ENCODE results near the gene STIP1. TPM values are rescaled to one million over a fixed set of nuclear protein-coding genes. Genes with fewer than 3 reads are reported as not detected.

STIP1 gene
- total RNA-seq, 1 experiment from 2014 or later, result 557 TPM

DNA sequence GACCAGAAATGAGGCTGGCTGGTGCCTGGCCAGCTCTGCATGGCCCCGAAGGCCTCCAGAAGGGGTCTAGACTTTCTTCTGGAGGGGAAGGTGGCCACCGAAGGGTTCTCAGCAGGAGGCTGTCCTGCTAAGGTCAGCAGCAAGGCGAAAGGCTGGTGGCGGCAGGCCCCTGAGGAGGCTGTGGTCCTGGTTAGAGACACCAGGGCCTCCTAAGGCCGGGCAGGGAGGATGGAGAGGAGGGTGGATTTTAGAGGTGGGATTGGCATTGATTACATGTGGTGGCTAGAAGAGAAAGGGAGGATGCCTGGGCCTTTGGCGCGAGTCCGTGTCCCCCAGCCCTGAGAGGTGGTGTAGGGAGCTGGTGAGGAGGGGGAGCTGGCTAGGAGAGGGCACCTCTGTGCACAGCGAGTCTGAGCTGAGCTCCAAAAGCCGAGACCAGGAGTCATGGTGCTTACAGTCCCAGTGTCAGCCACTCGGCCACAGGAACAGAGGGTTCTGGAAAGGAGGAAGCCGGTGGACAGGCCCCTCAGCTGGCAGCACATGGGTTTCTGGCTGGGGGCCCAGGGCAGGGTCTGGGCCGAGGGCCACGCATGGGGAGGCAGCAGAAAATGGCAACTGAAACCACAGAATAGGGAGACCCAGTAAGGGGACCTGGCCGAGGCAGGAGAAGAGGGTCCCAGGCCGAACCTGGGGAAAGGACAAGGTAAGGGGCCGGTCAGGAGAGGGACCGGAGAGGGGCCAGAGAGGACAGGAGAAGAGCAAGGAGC lies 23.0 kb downstream of the STIP1 start:
- no peaks in the 10 kb centered on the region for H3K9me3 ChIP-seq (ENCODE audit: low read length)
- ChIA-PET CTCF (no interaction called here), POLR2A (ENCODE audit: unreplicated experiment) (no interaction called here)
- no peak overlapping the region for H3K27ac ChIP-seq (ENCODE audit: low read length)
- H3K9me2 ChIP-seq (replicated peaks; ENCODE audit: low read length), result no peaks in the 10 kb centered on the region
- intact Hi-C loops (cut with micrococcal nuclease), result no loop called here
- H3K9ac ChIP-seq (ENCODE audit: low read length), result no peak overlapping the region
- H3K4me1 ChIP-seq (ENCODE audit: insufficient read depth, low read length), result 0 out of 2 replicates have a peak, but pooled peaks cover 3% of the 10 kb centered on the region
- H3K27me3 ChIP-seq (ENCODE audit: low read length), result no peaks in the 10 kb centered on the region
- TF ChIP-seq, protein P1, sequence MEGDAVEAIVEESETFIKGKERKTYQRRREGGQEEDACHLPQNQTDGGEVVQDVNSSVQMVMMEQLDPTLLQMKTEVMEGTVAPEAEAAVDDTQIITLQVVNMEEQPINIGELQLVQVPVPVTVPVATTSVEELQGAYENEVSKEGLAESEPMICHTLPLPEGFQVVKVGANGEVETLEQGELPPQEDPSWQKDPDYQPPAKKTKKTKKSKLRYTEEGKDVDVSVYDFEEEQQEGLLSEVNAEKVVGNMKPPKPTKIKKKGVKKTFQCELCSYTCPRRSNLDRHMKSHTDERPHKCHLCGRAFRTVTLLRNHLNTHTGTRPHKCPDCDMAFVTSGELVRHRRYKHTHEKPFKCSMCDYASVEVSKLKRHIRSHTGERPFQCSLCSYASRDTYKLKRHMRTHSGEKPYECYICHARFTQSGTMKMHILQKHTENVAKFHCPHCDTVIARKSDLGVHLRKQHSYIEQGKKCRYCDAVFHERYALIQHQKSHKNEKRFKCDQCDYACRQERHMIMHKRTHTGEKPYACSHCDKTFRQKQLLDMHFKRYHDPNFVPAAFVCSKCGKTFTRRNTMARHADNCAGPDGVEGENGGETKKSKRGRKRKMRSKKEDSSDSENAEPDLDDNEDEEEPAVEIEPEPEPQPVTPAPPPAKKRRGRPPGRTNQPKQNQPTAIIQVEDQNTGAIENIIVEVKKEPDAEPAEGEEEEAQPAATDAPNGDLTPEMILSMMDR (conservative IDR thresholded peaks at IDR 0.05; ENCODE audit: low read depth, low read length), result no peak
- TF ChIP-seq EZH2phosphoT487 (IDR thresholded peaks at IDR 0.05; ENCODE audit: borderline replicate concordance, low read length) (no peak), EZH2 (IDR thresholded peaks at IDR 0.05; ENCODE audit: low read length, unreplicated experiment) (no peak)
- peaks cover 28% of the 10 kb centered on the region for H3K36me3 ChIP-seq (ENCODE audit: low read depth, low read length)
- H3K4me3 ChIP-seq (ENCODE audit: low read length), result no peak overlapping the region
- no TSS peak for BruUV-seq (replicated peaks)
- H2AFZ ChIP-seq (ENCODE audit: low read length), result no peak overlapping the region
- ATAC-seq, result no peak
- no peaks in the 10 kb centered on the region for H3F3A ChIP-seq (ENCODE audit: low read length, unreplicated experiment)
- H4K20me1 ChIP-seq (ENCODE audit: low read length), result peaks cover 4% of the 10 kb centered on the region; the same call in 1 of the 2 replicates
- H3K4me2 ChIP-seq (ENCODE audit: low read length), result no peak overlapping the region
- no peaks in the 10 kb centered on the region for H3K79me2 ChIP-seq (ENCODE audit: low read length)
- no peak for DNase-seq

DNA sequence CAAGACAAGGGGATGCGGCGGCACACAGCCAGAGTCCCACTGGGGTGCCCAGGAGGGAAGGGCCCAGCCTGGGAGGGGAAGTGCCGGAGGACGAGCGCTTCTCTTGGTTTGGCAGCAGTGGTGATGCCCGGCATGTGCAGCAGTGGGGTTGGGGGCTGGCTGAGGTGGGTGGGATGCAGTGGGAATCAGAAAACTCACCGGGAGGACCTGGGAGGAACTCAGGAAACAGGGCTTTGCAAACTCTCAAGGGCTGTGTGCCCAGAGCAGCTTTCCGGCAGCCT lies 23.5 kb downstream of the STIP1 start:
- H3K4me3 ChIP-seq (ENCODE audit: low read length), result no peak overlapping the region
- H3K9me3 ChIP-seq (ENCODE audit: low read length), result no peaks in the 10 kb centered on the region
- no TSS peak for BruUV-seq (replicated peaks)
- H3K27me3 ChIP-seq (ENCODE audit: low read length), result no peaks in the 10 kb centered on the region
- TF ChIP-seq EZH2phosphoT487 (IDR thresholded peaks at IDR 0.05; ENCODE audit: borderline replicate concordance, low read length), result no peak
- TF ChIP-seq, protein P1 (conservative IDR thresholded peaks at IDR 0.05; ENCODE audit: low read depth, low read length), result no peak
- TF ChIP-seq EZH2 (IDR thresholded peaks at IDR 0.05; ENCODE audit: low read length, unreplicated experiment), result no peak
- H4K20me1 ChIP-seq (ENCODE audit: low read length), result no peaks in the 10 kb centered on the region
- POLR2A ChIA-PET (ENCODE audit: unreplicated experiment), result no interaction called here
- H3K27ac ChIP-seq (ENCODE audit: low read length), result no peak overlapping the region
- intact Hi-C loops (cut with micrococcal nuclease), result no loop called here
- no peaks in the 10 kb centered on the region for H3K9me2 ChIP-seq (replicated peaks; ENCODE audit: low read length)
- DNase-seq, result no peak
- H3K4me1 ChIP-seq (ENCODE audit: insufficient read depth, low read length), result no peaks in the 10 kb centered on the region
- H3K9ac ChIP-seq (ENCODE audit: low read length), result no peak overlapping the region
- peaks cover 1% of the 10 kb centered on the region for H3F3A ChIP-seq (ENCODE audit: low read length, unreplicated experiment)
- H3K4me2 ChIP-seq (ENCODE audit: low read length), result no peak overlapping the region
- H3K79me2 ChIP-seq (ENCODE audit: low read length), result no peaks in the 10 kb centered on the region
- CTCF ChIA-PET, result no interaction called here
- no peak overlapping the region for H2AFZ ChIP-seq (ENCODE audit: low read length)
- H3K36me3 ChIP-seq (ENCODE audit: low read depth, low read length), result peaks cover 23% of the 10 kb centered on the region
- ATAC-seq, result no peak

DNA sequence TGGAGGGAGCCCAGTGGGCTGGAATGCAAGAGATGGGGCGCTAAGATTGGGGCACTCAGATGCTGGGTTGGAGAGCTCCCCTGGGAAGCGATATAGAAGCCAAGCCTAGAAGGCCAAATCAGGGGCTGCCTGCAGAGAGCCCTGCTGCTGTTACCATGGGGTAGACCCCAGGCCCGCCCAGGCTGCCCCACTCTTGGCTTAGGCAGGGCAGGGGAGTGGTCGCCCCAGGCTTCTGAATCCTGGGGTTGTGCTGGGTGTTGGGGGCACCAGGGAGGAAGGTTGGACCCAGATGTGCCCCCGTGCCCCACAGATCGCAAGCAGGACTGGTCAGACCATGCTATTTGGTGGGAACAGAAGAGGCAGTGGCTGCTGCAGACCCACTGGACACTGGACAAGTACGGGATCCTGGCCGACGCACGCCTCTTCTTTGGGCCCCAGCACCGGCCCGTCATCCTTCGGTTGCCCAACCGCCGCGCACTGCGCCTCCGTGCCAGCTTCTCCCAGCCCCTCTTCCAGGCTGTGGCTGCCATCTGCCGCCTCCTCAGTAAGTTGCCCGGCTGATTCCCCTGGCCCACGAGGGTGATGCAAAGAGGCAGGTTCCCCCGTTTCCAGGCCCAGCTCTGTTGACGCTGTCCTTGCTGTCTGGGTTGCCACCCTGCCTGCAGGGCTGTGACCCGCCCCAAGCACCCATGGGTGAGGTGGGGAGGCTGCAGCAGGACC lies 24.5 kb downstream of the STIP1 start:
- BruUV-seq (replicated peaks), result no TSS peak
- no peak for ATAC-seq
- POLR2A ChIA-PET (ENCODE audit: unreplicated experiment), result no interaction called here

More for the DNA sequence above, 24.5 kb downstream of the STIP1 start:
- H4K20me1 ChIP-seq (ENCODE audit: low read length), result no peaks in the 10 kb centered on the region
- no peaks in the 10 kb centered on the region for H3K79me2 ChIP-seq (ENCODE audit: low read length)
- no peak for DNase-seq
- H3F3A ChIP-seq (ENCODE audit: low read length, unreplicated experiment), result peaks cover 2% of the 10 kb centered on the region
- no peaks in the 10 kb centered on the region for H3K27me3 ChIP-seq (ENCODE audit: low read length)
- no peak for TF ChIP-seq EZH2phosphoT487 (IDR thresholded peaks at IDR 0.05; ENCODE audit: borderline replicate concordance, low read length)
- TF ChIP-seq EZH2 (IDR thresholded peaks at IDR 0.05; ENCODE audit: low read length, unreplicated experiment), result no peak
- TF ChIP-seq, protein P1 (conservative IDR thresholded peaks at IDR 0.05; ENCODE audit: low read depth, low read length), result no peak
- peaks cover 17% of the 10 kb centered on the region; the same call in 1 of the 2 replicates for H3K36me3 ChIP-seq (ENCODE audit: low read depth, low read length)
- intact Hi-C loops (cut with micrococcal nuclease), result no loop called here
- H3K4me1 ChIP-seq (ENCODE audit: insufficient read depth, low read length), result no peaks in the 10 kb centered on the region
- H3K27ac ChIP-seq (ENCODE audit: low read length), result no peak overlapping the region
- H3K9ac ChIP-seq (ENCODE audit: low read length), result no peak overlapping the region
- H2AFZ ChIP-seq (ENCODE audit: low read length), result no peak overlapping the region
- H3K4me3 ChIP-seq (ENCODE audit: low read length), result no peak overlapping the region
- no peaks in the 10 kb centered on the region for H3K9me3 ChIP-seq (ENCODE audit: low read length)
- H3K9me2 ChIP-seq (replicated peaks; ENCODE audit: low read length), result no peaks in the 10 kb centered on the region
- CTCF ChIA-PET, result interaction anchor here (0.6 kb wide), 1 partner anchor 144 kb away, joined by 4 read pairs; no protein-coding TSS in a partner anchor
- no peak overlapping the region for H3K4me2 ChIP-seq (ENCODE audit: low read length)
